Epithelial cell of proximal tubule (primary cell): ENCODE data around the gene CAPN9. TPM values are rescaled to one million over a fixed set of nuclear protein-coding genes. Genes with fewer than 3 reads are reported as not detected.

Source experiments
- DNase-seq: peaks from one replicate; pipeline ENCODE4 v3.0.0-alpha.2; 2011; ENCODE audit warnings: low read depth
- H3K4me3 ChIP-seq: 2 replicates; pipeline ENCODE4 v1.5.1; 2011; ENCODE audit warnings: low read depth, mild to moderate bottlenecking, low read length
- CTCF ChIP-seq: conservative IDR thresholded peaks from 2 replicates; pipeline ENCODE4 v1.5.1; 2012; ENCODE audit warnings: low read depth, mild to moderate bottlenecking, low read length
- total RNA-seq: library from RNA; depleted of rRNA; stranded (reverse); fragments of >200 nt; gene quantifications from 2 replicates; pipeline ENCODE4 v1.2.3, GENCODE V29; 2015

CAPN9 gene
- total RNA-seq, 1 donor from 2014 or later = not detected

GRCh38 chr1:230828421-230828820, 81.2 kb downstream of the CAPN9 start:
- TF ChIP-seq CTCF = no peak
- DNase-seq = no peak
- no peak overlapping the region for H3K4me3 ChIP-seq

- no peak for TF ChIP-seq CTCF
Observed at GRCh38 chr1:230831771-230832170, 84.6 kb downstream of the CAPN9 start.

GRCh38 chr1:230832476-230832875, 85.3 kb downstream of the CAPN9 start:
- TF ChIP-seq CTCF = no peak
- no peak overlapping the region for H3K4me3 ChIP-seq
- DNase-seq = no peak

More at GRCh38 chr1:230831771-230832170, 84.6 kb downstream of the CAPN9 start:
- no peak overlapping the region for H3K4me3 ChIP-seq
- DNase-seq = no peak

GRCh38 chr1:230833511-230833910, 86.3 kb downstream of the CAPN9 start:
- no peak for TF ChIP-seq CTCF
- H3K4me3 ChIP-seq = no peak overlapping the region
- no peak for DNase-seq

- no peak for DNase-seq
- no peak overlapping the region for H3K4me3 ChIP-seq
- no peak for TF ChIP-seq CTCF
Observed at GRCh38 chr1:230834292-230834691, 87.1 kb downstream of the CAPN9 start.

- no peak for TF ChIP-seq CTCF
- DNase-seq = no peak
- no peak overlapping the region for H3K4me3 ChIP-seq
Observed at GRCh38 chr1:230836347-230836746, 89.2 kb downstream of the CAPN9 start.

GRCh38 chr1:230836793-230837192, 89.6 kb downstream of the CAPN9 start:
- DNase-seq = no peak
- TF ChIP-seq CTCF = no peak
- no peak overlapping the region for H3K4me3 ChIP-seq
